ENCODE data around the gene GAS2L3. TPM values are rescaled to one million over a fixed set of nuclear protein-coding genes. Genes with fewer than 3 reads are reported as not detected.

The GAS2L3 gene
- total RNA-seq (2014; rRNA removed; shearing (Covaris generic)) = 9.8 and 14.8 TPM in 2 replicates
- polyA plus RNA-seq (2016; fragmentation: Nextera tagmentation; extraction: Ambion mirVana) = 6.1 TPM in 2 replicates

DNA sequence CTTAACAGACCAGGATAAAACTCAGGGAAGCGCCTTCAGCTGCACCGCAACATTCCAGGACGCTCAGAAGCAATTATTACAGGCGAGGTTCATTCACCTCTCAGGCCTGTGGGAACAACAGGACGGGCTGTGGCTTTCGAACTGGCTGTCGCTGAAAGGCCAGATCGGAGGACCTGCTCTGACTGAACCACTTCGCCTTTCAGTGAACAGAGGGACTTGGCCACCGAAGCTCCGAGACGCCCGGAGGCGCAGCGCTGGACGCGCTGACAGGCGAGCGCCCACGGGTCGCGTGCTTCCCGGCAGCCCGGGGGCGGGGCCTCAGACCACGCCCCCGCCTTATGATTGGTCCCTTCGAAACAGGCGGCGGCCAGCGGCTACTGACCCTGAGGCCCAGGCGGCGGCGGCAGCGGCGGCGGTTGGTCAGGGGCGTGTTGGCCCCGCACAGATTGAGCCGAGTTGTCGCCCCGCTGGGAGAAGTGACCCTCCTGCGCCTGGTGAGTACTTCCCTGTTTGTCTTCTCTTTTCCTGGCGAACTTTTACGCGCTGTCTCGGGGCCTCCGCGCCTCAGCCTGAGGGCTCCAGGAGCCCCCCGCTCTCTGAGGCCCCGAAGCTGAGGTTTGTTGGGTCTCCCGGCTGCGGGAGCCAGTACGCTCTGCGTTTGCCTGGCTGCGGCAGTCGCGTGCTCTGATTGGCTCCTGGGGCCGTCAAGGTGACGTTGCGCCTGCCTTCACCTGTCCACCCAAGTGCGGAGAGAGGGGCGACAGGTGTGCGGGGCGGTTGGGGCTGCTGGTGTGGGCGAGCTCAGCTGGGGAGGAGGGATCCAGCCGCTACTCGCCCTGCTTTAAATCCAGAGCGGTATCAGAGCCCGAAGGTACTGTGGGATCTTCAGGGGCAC lies at the start of gene GAS2L3:
Gene GAS2L3, plus strand, starts transcription at position 393 of the 895 bp plus-strand sequence. CDS start 21,221 bp downstream, outside the sequence.
- peak within 1 kb of the TSS; percentile 88 for H3K4me3 ChIP-seq
- H4K20me1 ChIP-seq (ENCODE audit: insufficient read depth) = no peaks in the 10 kb centered on the region
- peak within 1 kb of the TSS; percentile 90 for H3K4me2 ChIP-seq (ENCODE audit: unreplicated experiment)
- peaks cover 37% of the 10 kb centered on the region for H3K79me2 ChIP-seq (ENCODE audit: insufficient read depth)
- peak; percentile 96 for DNase-seq
- H3K36me3 ChIP-seq (ENCODE audit: low read depth) = no peaks in the 10 kb centered on the region
- no peak for TF ChIP-seq EZH2phosphoT487 (IDR thresholded peaks at IDR 0.05; ENCODE audit: insufficient read depth, low read depth)
- TF ChIP-seq EZH2 (IDR thresholded peaks at IDR 0.05; ENCODE audit: insufficient read depth, poor library complexity, severe bottlenecking) = no peak
- H3K9me2 ChIP-seq (ENCODE audit: insufficient read depth) = no peaks in the 10 kb centered on the region
- no peaks in the 10 kb centered on the region for H3F3A ChIP-seq (ENCODE audit: insufficient read depth)
- 2 to 4% methylated on average over 45 to 70 of the region's 70 CpGs for WGBS, 2 experiments (ENCODE audit: low coverage in 1 of 2, low lambda C conversion rate in 2 of 2, missing lambda C conversion rate in 2 of 2)
- peak within 1 kb of the TSS; percentile 82 for H3K9ac ChIP-seq
- H3K27ac ChIP-seq = no peak within 1 kb of the TSS
- no peaks in the 10 kb centered on the region for H3K27me3 ChIP-seq (replicated peaks; ENCODE audit: insufficient read depth)
- H3K4me1 ChIP-seq (ENCODE audit: insufficient read depth) = peaks cover 18% of the 10 kb centered on the region; the same call in 1 of the 2 replicates
- H3K9me3 ChIP-seq (ENCODE audit: low read depth) = no peaks in the 10 kb centered on the region
- peak within 1 kb of the TSS; percentile 92 for H2AFZ ChIP-seq
- in situ Hi-C loops (cut with MboI) = no loop called here

DNA sequence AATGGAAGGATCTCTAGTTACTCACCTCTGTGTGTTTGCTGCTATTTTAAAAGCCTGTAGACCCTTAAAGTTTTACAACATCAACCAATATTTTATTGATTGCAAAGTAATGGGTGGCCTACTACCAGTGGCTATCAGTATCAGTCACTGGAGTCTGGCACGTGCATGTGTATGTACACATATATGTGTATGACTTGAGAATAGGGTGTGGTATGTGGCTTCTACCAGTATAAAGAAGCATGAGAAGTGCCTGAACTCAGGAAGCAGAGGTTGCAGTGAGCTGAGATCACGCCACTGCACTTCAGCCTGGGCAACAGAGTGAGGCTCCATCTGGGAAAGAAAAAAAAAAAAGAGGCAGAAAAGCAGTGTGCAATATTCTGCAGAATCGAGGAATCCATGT lies 45.5 kb upstream of the GAS2L3 start:
- Histone ChIP-seq H4K20me1 (ENCODE audit: insufficient read depth) (no peaks in the 10 kb centered on the region), H3K36me3 (ENCODE audit: low read depth) (no peaks in the 10 kb centered on the region), H3K9me2 (ENCODE audit: insufficient read depth) (no peaks in the 10 kb centered on the region), H3K9ac (no peak overlapping the region), H3K27ac (no peak overlapping the region), H3F3A (ENCODE audit: insufficient read depth) (no peaks in the 10 kb centered on the region), H3K4me1 (ENCODE audit: insufficient read depth) (no peaks in the 10 kb centered on the region), H3K4me3 (no peak overlapping the region), H3K27me3 (replicated peaks; ENCODE audit: insufficient read depth) (peaks cover 5% of the 10 kb centered on the region; the same call in 1 of the 2 replicates), H3K9me3 (ENCODE audit: low read depth) (no peaks in the 10 kb centered on the region), H3K4me2 (ENCODE audit: unreplicated experiment) (no peak overlapping the region), H2AFZ (no peak overlapping the region), H3K79me2 (ENCODE audit: insufficient read depth) (no peaks in the 10 kb centered on the region)
- TF ChIP-seq EZH2phosphoT487 (IDR thresholded peaks at IDR 0.05; ENCODE audit: insufficient read depth, low read depth) (no peak), EZH2 (IDR thresholded peaks at IDR 0.05; ENCODE audit: insufficient read depth, poor library complexity, severe bottlenecking) (no peak)
- in situ Hi-C loops (cut with MboI) = no loop called here
- 12 to 13% methylated on average over 3 of the region's 3 CpGs for WGBS, 2 experiments (ENCODE audit: low coverage in 1 of 2, low lambda C conversion rate in 2 of 2, missing lambda C conversion rate in 2 of 2)
- DNase-seq = no peak

DNA sequence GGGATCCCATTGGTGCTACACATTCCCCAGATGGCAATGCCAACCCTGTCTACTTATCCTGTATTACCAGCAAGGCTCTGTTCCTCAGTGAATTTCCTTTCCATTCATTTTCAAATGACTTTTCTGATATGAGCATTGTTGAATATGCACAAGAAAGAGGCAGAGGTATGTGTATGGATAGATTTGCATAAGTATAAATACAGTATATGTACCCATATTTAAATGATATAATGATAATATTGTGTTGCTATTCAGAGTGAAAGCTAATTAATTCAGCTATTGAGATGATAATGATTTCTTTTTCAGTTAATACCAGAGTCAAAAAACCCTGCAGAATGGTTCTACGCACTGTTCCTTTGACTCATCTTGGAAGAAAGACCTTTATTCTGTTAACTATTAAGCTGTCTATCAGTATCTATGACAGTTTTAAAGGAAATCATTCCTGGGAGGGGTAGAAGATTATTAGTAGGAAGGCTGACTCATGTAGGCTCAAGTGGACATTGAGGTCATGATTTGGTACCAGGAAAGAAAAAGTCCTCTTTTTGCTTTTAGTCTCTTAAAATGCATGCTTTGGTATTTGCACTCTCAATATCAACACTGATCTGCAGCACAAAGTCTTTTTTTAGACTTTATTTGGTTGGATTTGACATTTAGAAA lies 44.9 kb upstream of the GAS2L3 start:
- in situ Hi-C loops (cut with MboI) = no loop called here

DNA sequence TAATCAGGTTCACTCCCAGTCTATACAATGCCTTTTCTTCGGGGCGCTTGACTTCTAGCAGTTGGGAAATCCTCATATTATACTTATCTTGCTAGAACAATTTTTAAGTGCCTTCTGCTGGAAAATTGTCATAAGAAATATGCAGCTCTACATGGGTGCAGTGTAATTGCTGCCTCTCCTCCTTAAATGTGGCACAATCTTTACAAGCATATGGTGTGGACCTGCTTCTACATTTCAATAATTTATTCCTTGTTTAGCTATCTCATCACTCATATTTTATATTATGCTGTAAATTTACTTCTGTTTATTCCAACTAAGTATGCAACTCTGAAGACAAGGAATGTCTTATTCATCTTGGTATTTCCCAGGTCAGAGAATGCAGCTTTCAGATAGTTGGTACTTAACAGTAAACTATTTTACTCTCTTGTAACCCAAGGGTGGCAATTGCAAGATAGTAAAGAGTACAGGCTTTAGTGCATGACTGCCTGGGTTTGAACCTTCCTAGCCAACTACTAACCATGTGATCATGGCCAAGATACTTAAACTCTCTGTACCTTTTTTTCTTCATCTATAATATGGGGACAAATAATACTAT lies 43.6 kb upstream of the GAS2L3 start:
- Histone ChIP-seq H3K27ac (no peak overlapping the region), H3K9ac (no peak overlapping the region), H3K36me3 (ENCODE audit: low read depth) (no peaks in the 10 kb centered on the region), H4K20me1 (ENCODE audit: insufficient read depth) (no peaks in the 10 kb centered on the region), H3K4me1 (ENCODE audit: insufficient read depth) (no peaks in the 10 kb centered on the region), H2AFZ (no peak overlapping the region), H3K9me3 (ENCODE audit: low read depth) (no peaks in the 10 kb centered on the region), H3K79me2 (ENCODE audit: insufficient read depth) (no peaks in the 10 kb centered on the region), H3F3A (ENCODE audit: insufficient read depth) (no peaks in the 10 kb centered on the region), H3K9me2 (ENCODE audit: insufficient read depth) (no peaks in the 10 kb centered on the region), H3K4me3 (no peak overlapping the region), H3K27me3 (replicated peaks; ENCODE audit: insufficient read depth) (0 out of 2 replicates have a peak, but pooled peaks cover 5% of the 10 kb centered on the region), H3K4me2 (ENCODE audit: unreplicated experiment) (no peak overlapping the region)
- 56 to 62% methylated on average over 2 of the region's 2 CpGs for WGBS, 2 experiments (ENCODE audit: low coverage in 1 of 2, low lambda C conversion rate in 2 of 2, missing lambda C conversion rate in 2 of 2)
- DNase-seq = no peak
- TF ChIP-seq EZH2phosphoT487 (IDR thresholded peaks at IDR 0.05; ENCODE audit: insufficient read depth, low read depth) (no peak), EZH2 (IDR thresholded peaks at IDR 0.05; ENCODE audit: insufficient read depth, poor library complexity, severe bottlenecking) (no peak)
- in situ Hi-C loops (cut with MboI) = no loop called here

More for the DNA sequence above, 44.9 kb upstream of the GAS2L3 start:
- 30 to 39% methylated on average over 1 of the region's 1 CpG for WGBS, 2 experiments (ENCODE audit: low coverage in 1 of 2, low lambda C conversion rate in 2 of 2, missing lambda C conversion rate in 2 of 2)
- Histone ChIP-seq H3K79me2 (ENCODE audit: insufficient read depth) (no peaks in the 10 kb centered on the region), H3K4me2 (ENCODE audit: unreplicated experiment) (no peak overlapping the region), H3K4me1 (ENCODE audit: insufficient read depth) (no peaks in the 10 kb centered on the region), H3K36me3 (ENCODE audit: low read depth) (no peaks in the 10 kb centered on the region), H3K9me2 (ENCODE audit: insufficient read depth) (no peaks in the 10 kb centered on the region), H3K27ac (no peak overlapping the region), H3K9ac (no peak overlapping the region), H3F3A (ENCODE audit: insufficient read depth) (no peaks in the 10 kb centered on the region), H4K20me1 (ENCODE audit: insufficient read depth) (no peaks in the 10 kb centered on the region), H3K27me3 (replicated peaks; ENCODE audit: insufficient read depth) (peaks cover 5% of the 10 kb centered on the region; the same call in 1 of the 2 replicates), H3K9me3 (ENCODE audit: low read depth) (no peaks in the 10 kb centered on the region), H3K4me3 (no peak overlapping the region), H2AFZ (no peak overlapping the region)
- no peak for DNase-seq
- TF ChIP-seq EZH2 (IDR thresholded peaks at IDR 0.05; ENCODE audit: insufficient read depth, poor library complexity, severe bottlenecking) (no peak), EZH2phosphoT487 (IDR thresholded peaks at IDR 0.05; ENCODE audit: insufficient read depth, low read depth) (no peak)
